Esophagus (tissue), 2 donors: ENCODE results near the gene CSF1R. TPM values are rescaled to one million over a fixed set of nuclear protein-coding genes. Genes with fewer than 3 reads are reported as not detected.
"Not testable (repeated sequence)": the region's sequence is repeated elsewhere in the genome, so short reads cannot be mapped to it uniquely, and the experiment has no call there.

Experiments
- H3K27ac ChIP-seq, 2 donors: one replicate each; pipeline ENCODE4 v1.5.1; 2013; ENCODE audit warnings: low read depth in 2 of 2, mild to moderate bottlenecking in 2 of 2, inconsistent platforms in 1 of 2, low read length in 1 of 2, moderate library complexity in 1 of 2
- H3K27me3 ChIP-seq, 2 donors: one replicate each; pipeline ENCODE4 v1.6.1; 2013; ENCODE audit warnings: low read length in 2 of 2, control low read depth in 1 of 2, mild to moderate bottlenecking in 1 of 2; ENCODE audit not compliant: insufficient read depth in 2 of 2, control insufficient read depth in 1 of 2
- H3K36me3 ChIP-seq, 2 donors: one replicate each; pipeline ENCODE4 v1.6.1; 2013; ENCODE audit warnings: low read length in 1 of 2; ENCODE audit not compliant: control insufficient read depth in 2 of 2, insufficient read depth in 2 of 2
- H3K4me1 ChIP-seq, 2 donors: one replicate each; pipeline ENCODE4 v1.6.1; 2013; ENCODE audit warnings: low read length in 1 of 2; ENCODE audit not compliant: control insufficient read depth in 2 of 2, insufficient read depth in 2 of 2
- H3K4me3 ChIP-seq, 2 donors: one replicate each; pipeline ENCODE4 v1.5.1; 2013; ENCODE audit warnings: low read length in 2 of 2, mild to moderate bottlenecking in 2 of 2, low read depth in 1 of 2, moderate library complexity in 1 of 2
- H3K9me3 ChIP-seq, 2 donors: one replicate each; pipeline ENCODE4 v1.6.1; 2013; ENCODE audit warnings: mild to moderate bottlenecking in 2 of 2, low read depth in 1 of 2, low read length in 1 of 2, moderate library complexity in 1 of 2; ENCODE audit not compliant: control insufficient read depth in 2 of 2, insufficient read depth in 1 of 2
- WGBS, 2 donors: extraction: QIAGEN DNeasy Blood & Tissue Kit; methylation state at CpG; one replicate each; pipeline ENCODE4 v1.1.7; 2013; 5-methylcytosine and 5-hydroxymethylcytosine counted together
- polyA plus RNA-seq, 2 donors: library from polyadenylated mRNA; stranded (reverse); fragments of 200-250 nt; gene quantifications; one replicate each; pipeline ENCODE4 v1.2.3, GENCODE V29; 2013
- donor health status: healthy with polysubstance abuse.
- donor health status: Bipolar disorder and iron deficiency.

CSF1R gene
- polyA plus RNA-seq, 2 donors = 2.0 to 4.9 TPM

GRCh38 chr5:150052226-150052955 is 34.0 kb downstream of the CSF1R start:
- H3K27ac ChIP-seq = no peak overlapping the region
- no peaks in the 10 kb centered on the region for H3K9me3 ChIP-seq
- H3K4me3 ChIP-seq = no peak overlapping the region
- H3K4me1 ChIP-seq = no peaks in the 10 kb centered on the region
- WGBS, 2 donors = 64 to 94% methylated on average over 6 of the region's 6 CpGs
- peaks cover 26 to 65% of the 10 kb centered on the region in 2 donors for H3K36me3 ChIP-seq
- no peaks in the 10 kb centered on the region for H3K27me3 ChIP-seq

GRCh38 chr5:150051657-150052195 is 34.6 kb downstream of the CSF1R start:
- 89 to 92% methylated on average over 18 of the region's 18 CpGs for WGBS, 2 donors
- no peak overlapping the region for H3K27ac ChIP-seq
- H3K36me3 ChIP-seq = peaks cover 26 to 66% of the 10 kb centered on the region in 2 donors
- H3K4me3 ChIP-seq = no peak overlapping the region
- no peaks in the 10 kb centered on the region for H3K27me3 ChIP-seq
- no peaks in the 10 kb centered on the region for H3K4me1 ChIP-seq
- no peaks in the 10 kb centered on the region for H3K9me3 ChIP-seq

DNA sequence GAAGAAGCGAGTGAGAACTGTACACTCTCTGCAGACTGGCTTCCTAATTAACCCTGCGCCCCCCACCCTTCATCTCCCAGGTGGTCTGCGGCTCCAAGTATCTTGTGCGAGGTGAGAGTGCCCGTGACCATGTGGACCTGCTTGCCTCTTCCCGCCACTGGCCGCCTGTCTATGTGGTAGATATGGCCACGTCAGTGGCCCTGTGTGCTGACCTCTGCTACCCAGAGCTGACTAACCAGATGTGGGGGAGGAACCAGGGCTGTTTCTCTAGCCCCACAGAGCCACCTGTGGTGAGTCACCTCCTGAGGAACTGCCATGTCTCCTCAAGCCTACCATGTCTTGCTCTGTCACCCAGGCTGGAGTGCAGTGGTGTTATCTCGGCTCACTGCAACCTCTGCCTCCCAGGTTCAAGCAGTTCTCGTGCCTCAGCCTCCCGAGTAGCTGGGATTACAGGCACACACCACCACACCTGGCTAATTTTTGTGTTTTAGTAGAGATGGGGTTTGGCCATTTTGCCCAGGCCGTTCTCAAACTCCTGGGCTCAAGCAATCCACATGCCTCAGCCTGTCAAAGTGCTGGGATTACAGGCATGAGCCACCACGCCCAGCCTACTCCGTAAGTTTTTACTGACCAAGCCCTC is 36.1 kb downstream of the CSF1R start:
- 84 to 88% methylated on average over 14 of the region's 14 CpGs for WGBS, 2 donors
- H3K27ac ChIP-seq = peak overlapping the region in 1 of 2 donors; percentile 15
- H3K9me3 ChIP-seq, H3K4me1 ChIP-seq, H3K4me3 ChIP-seq, H3K27me3 ChIP-seq: not testable (repeated sequence)
- H3K36me3 ChIP-seq = peaks cover 26 to 67% of the 10 kb centered on the region in 2 donors

GRCh38 chr5:150046031-150046430 is 40.3 kb downstream of the CSF1R start:
- H3K4me3 ChIP-seq = no peak overlapping the region
- peaks cover 20 to 58% of the 10 kb centered on the region in 2 donors for H3K36me3 ChIP-seq
- H3K4me1 ChIP-seq = no peaks in the 10 kb centered on the region
- no peak overlapping the region for H3K27ac ChIP-seq
- 90 to 95% methylated on average over 6 of the region's 6 CpGs for WGBS, 2 donors
- no peaks in the 10 kb centered on the region for H3K9me3 ChIP-seq
- H3K27me3 ChIP-seq = no peaks in the 10 kb centered on the region

- no peak overlapping the region for H3K27ac ChIP-seq
- H3K36me3 ChIP-seq = peaks cover 24 to 54% of the 10 kb centered on the region in 2 donors
- no peaks in the 10 kb centered on the region for H3K4me1 ChIP-seq
- no peaks in the 10 kb centered on the region for H3K27me3 ChIP-seq
- no peaks in the 10 kb centered on the region for H3K9me3 ChIP-seq
- H3K4me3 ChIP-seq = no peak overlapping the region
- 88 to 89% methylated on average over 6 of the region's 6 CpGs for WGBS, 2 donors
Measured at GRCh38 chr5:150045549-150045948, 40.8 kb downstream of the CSF1R start.

DNA sequence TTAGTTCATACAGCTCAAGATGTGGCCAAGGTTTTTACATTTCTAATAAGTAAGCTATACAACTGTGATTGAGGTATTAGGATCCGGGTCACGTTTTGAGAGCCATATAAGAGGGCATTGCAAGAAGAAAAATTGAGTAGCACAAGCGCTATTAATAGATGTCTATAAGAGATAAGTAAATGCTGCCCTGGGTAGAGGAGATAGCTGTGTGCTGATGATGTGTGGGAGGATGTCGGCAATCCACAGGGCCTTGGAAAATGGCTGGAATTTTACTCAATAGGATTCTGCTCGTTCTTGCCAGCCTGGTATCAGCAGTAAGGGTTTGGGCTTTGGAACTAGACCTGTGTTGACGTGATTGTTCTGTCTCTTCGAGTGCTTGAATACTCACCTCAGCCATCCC is 41.6 kb downstream of the CSF1R start:
- 87 to 89% methylated on average over 7 of the region's 7 CpGs for WGBS, 2 donors
- Histone ChIP-seq H3K27ac (no peak overlapping the region), H3K4me1 (no peaks in the 10 kb centered on the region), H3K36me3 (peaks cover 20 to 46% of the 10 kb centered on the region in 2 donors), H3K9me3 (no peaks in the 10 kb centered on the region), H3K27me3 (no peaks in the 10 kb centered on the region), H3K4me3 (no peak overlapping the region)

DNA sequence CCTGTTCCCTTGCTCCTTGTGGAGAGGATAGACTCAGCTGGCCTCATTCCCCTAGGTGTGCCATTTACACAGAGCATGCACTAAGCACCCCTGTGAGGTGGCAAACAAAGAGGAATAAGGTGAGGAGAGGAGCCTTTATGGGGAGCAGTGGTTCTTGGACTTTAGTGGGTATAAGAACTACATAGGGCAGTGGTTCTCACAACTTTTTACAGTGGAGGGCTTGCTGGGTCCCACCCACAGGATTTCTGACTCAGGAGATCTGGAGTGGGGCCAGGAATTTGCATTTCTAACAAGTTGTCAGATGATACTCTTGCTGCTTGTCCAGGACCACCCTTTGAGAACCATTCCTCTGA is 42.0 kb downstream of the CSF1R start:
- H3K27me3 ChIP-seq = no peaks in the 10 kb centered on the region
- H3K36me3 ChIP-seq = peaks cover 20 to 42% of the 10 kb centered on the region in 2 donors
- H3K9me3 ChIP-seq = no peaks in the 10 kb centered on the region
- H3K4me3 ChIP-seq = no peak overlapping the region
- H3K4me1 ChIP-seq = no peaks in the 10 kb centered on the region
- H3K27ac ChIP-seq = no peak overlapping the region

GRCh38 chr5:150043657-150044328 is 42.6 kb downstream of the CSF1R start:
- Histone ChIP-seq H3K4me3 (no peak overlapping the region), H3K27me3 (no peaks in the 10 kb centered on the region), H3K4me1 (no peaks in the 10 kb centered on the region), H3K27ac (no peak overlapping the region), H3K9me3 (no peaks in the 10 kb centered on the region), H3K36me3 (peaks cover 20 to 38% of the 10 kb centered on the region in 2 donors)
- 59 to 72% methylated on average over 4 of the region's 4 CpGs for WGBS, 2 donors

DNA sequence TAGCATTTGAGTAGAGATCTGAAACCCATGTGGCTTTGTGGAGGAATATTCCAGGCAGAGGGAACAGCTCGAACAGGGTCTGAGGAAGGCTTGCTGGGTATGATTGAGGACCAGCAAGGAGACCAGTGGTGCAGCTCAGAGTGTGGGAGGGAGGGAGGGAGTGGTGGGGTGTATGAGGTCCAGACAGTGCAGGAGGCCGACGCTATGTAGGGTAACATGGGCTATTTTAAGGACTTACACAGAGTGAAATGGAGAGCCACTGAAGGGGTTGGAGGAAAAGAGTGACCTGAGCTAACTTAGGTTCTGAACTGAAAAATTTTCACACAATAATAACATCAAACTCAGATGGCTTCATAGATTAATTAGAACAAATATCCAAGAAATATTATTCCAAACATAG is 43.9 kb downstream of the CSF1R start:
- no peaks in the 10 kb centered on the region for H3K27me3 ChIP-seq
- no peaks in the 10 kb centered on the region for H3K9me3 ChIP-seq
- 91 to 93% methylated on average over 3 of the region's 3 CpGs for WGBS, 2 donors
- H3K4me3 ChIP-seq = no peak overlapping the region
- no peak overlapping the region for H3K27ac ChIP-seq
- H3K36me3 ChIP-seq = peaks cover 23 to 30% of the 10 kb centered on the region in 2 donors
- H3K4me1 ChIP-seq = no peaks in the 10 kb centered on the region
